Stimulated activated CD4-positive, alpha-beta T cell treated with anti-CD3 and anti-CD28 coated beads, Interleukin-1b, Interleukin-23, amount 100 ng/mL, for 48 hours (primary cell): Measurements from ENCODE around the gene FADS2.

Experiments used
- DNase-seq: peaks from one replicate; pipeline ENCODE4 v3.0.0-alpha.2; 2020

Gene FADS2

GRCh38 chr11:61826930-61827570 is 1.1 kb upstream of the FADS2 start:
- no peak for DNase-seq

- DNase-seq: no peak
Measured at GRCh38 chr11:61828379-61828628, 204 bp downstream of the FADS2 start.

GRCh38 chr11:61828629-61829407 is 718 bp downstream of the FADS2 start:
- peak; percentile 16 for DNase-seq

GRCh38 chr11:61829806-61830205 is 1.7 kb downstream of the FADS2 start:
- no peak for DNase-seq

- DNase-seq: no peak
Measured at GRCh38 chr11:61830237-61831105, 2.4 kb downstream of the FADS2 start.

GRCh38 chr11:61832207-61832606 is 4.1 kb downstream of the FADS2 start:
- DNase-seq: no peak

- no peak for DNase-seq
Measured at GRCh38 chr11:61832754-61833153, 4.7 kb downstream of the FADS2 start.

GRCh38 chr11:61833471-61833870 is 5.4 kb downstream of the FADS2 start:
- no peak for DNase-seq

GRCh38 chr11:61833926-61834277 is 5.8 kb downstream of the FADS2 start:
- DNase-seq: no peak

- peak; percentile 57 for DNase-seq
Measured at GRCh38 chr11:61834278-61835048, 6.4 kb downstream of the FADS2 start.

GRCh38 chr11:61836193-61836592 is 8.1 kb downstream of the FADS2 start:
- DNase-seq: no peak

GRCh38 chr11:61837411-61838005 is 9.4 kb downstream of the FADS2 start:
- DNase-seq: no peak

- no peak for DNase-seq
Measured at GRCh38 chr11:61838501-61838900, 10.4 kb downstream of the FADS2 start.

- no peak for DNase-seq
Measured at GRCh38 chr11:61838921-61839320, 10.8 kb downstream of the FADS2 start.

- no peak for DNase-seq
Measured at GRCh38 chr11:61839742-61840141, 11.6 kb downstream of the FADS2 start.

- no peak for DNase-seq
Measured at GRCh38 chr11:61840371-61840770, 12.3 kb downstream of the FADS2 start.

- DNase-seq: no peak
Measured at GRCh38 chr11:61841636-61842527, 13.8 kb downstream of the FADS2 start.

GRCh38 chr11:61842528-61842820 is 14.4 kb downstream of the FADS2 start:
- DNase-seq: no peak

GRCh38 chr11:61844909-61845565 is 16.9 kb downstream of the FADS2 start:
- no peak for DNase-seq

- no peak for DNase-seq
Measured at GRCh38 chr11:61846362-61847020, 18.4 kb downstream of the FADS2 start.
